GM18502 (cell line): ENCODE measurements around the gene ECE1.
A peak's percentile ranks its signal among the peaks of the same experiment; 100 is the strongest.

Experiments used
- ATAC-seq: cut with Tn5 transposase; IDR thresholded peaks from one replicate; pipeline ENCODE4 v1.9.1; 2021; ENCODE audit warnings: mild to moderate bottlenecking; ENCODE audit not compliant: unreplicated experiment, poor library complexity

ECE1 gene

GRCh38 chr1:21311016-21311415 lies 20.8 kb upstream of the ECE1 start:
- no peak for ATAC-seq

- ATAC-seq, result no peak
These were observed 18.8 kb upstream of the ECE1 start for GRCh38 chr1:21308847-21309652.

- ATAC-seq, result no peak
These were observed 18.1 kb upstream of the ECE1 start for GRCh38 chr1:21308330-21308729.

- ATAC-seq, result no peak
These were observed 17.5 kb upstream of the ECE1 start for GRCh38 chr1:21307663-21308305.

- no peak for ATAC-seq
These were observed 16.9 kb upstream of the ECE1 start for GRCh38 chr1:21307210-21307609.

GRCh38 chr1:21305900-21306189 lies 15.6 kb upstream of the ECE1 start:
- ATAC-seq, result no peak

- no peak for ATAC-seq
These were observed 15.1 kb upstream of the ECE1 start for GRCh38 chr1:21305155-21305899.

GRCh38 chr1:21304488-21304887 lies 14.2 kb upstream of the ECE1 start:
- ATAC-seq, result no peak

GRCh38 chr1:21302747-21303715 lies 12.8 kb upstream of the ECE1 start:
- no peak for ATAC-seq

- ATAC-seq, result no peak
These were observed 11.7 kb upstream of the ECE1 start for GRCh38 chr1:21301794-21302440.

GRCh38 chr1:21300774-21301173 lies 10.5 kb upstream of the ECE1 start:
- no peak for ATAC-seq

GRCh38 chr1:21299780-21300395 lies 9.6 kb upstream of the ECE1 start:
- ATAC-seq, result no peak

- ATAC-seq, result no peak
These were observed 8.7 kb upstream of the ECE1 start for GRCh38 chr1:21298981-21299391.

- no peak for ATAC-seq
These were observed 7.7 kb upstream of the ECE1 start for GRCh38 chr1:21297975-21298374.

GRCh38 chr1:21296509-21297354 lies 6.5 kb upstream of the ECE1 start:
- no peak for ATAC-seq

- ATAC-seq, result no peak
These were observed 5.3 kb upstream of the ECE1 start for GRCh38 chr1:21295545-21295944.

- peak; percentile 21 for ATAC-seq
These were observed 4.7 kb upstream of the ECE1 start for GRCh38 chr1:21295002-21295401.

GRCh38 chr1:21294266-21294989 lies 4.2 kb upstream of the ECE1 start:
- peak; percentile 47 for ATAC-seq
